ENCODE data around the gene ANGPTL8. TPM values are rescaled to one million over a fixed set of nuclear protein-coding genes. Genes with fewer than 3 reads are reported as not detected.
A peak's percentile ranks its signal among the peaks of the same experiment; 100 is the strongest.

Gene ANGPTL8
- total RNA-seq, 1 donor from 2014 or later, result not detected

- Mint-ChIP-seq H3K27me3 (ENCODE audit: unreplicated experiment) (no peaks in the 10 kb centered on the region), H3K27ac (ENCODE audit: unreplicated experiment) (no peak overlapping the region), H3K4me1 (ENCODE audit: unreplicated experiment) (peaks cover 53% of the 10 kb centered on the region), H3K9me3 (ENCODE audit: unreplicated experiment) (no peaks in the 10 kb centered on the region), H3K4me3 (ENCODE audit: unreplicated experiment) (no peak overlapping the region), H3K36me3 (ENCODE audit: unreplicated experiment) (peaks cover 4% of the 10 kb centered on the region)
- no peak for TF ChIP-seq CTCF (IDR thresholded peaks at IDR 0.05)
- DNase-seq (ENCODE audit: extremely low spot score, unreplicated experiment), result no peak
These were observed 38.5 kb upstream of the ANGPTL8 start for GRCh38 chr19:11200931-11201330.

GRCh38 chr19:11201791-11202190, 37.6 kb upstream of the ANGPTL8 start:
- Mint-ChIP-seq H3K9me3 (ENCODE audit: unreplicated experiment) (no peaks in the 10 kb centered on the region), H3K4me3 (ENCODE audit: unreplicated experiment) (no peak overlapping the region), H3K27ac (ENCODE audit: unreplicated experiment) (no peak overlapping the region), H3K27me3 (ENCODE audit: unreplicated experiment) (no peaks in the 10 kb centered on the region), H3K4me1 (ENCODE audit: unreplicated experiment) (peaks cover 49% of the 10 kb centered on the region), H3K36me3 (ENCODE audit: unreplicated experiment) (peaks cover 5% of the 10 kb centered on the region)
- TF ChIP-seq CTCF (IDR thresholded peaks at IDR 0.05), result no peak
- no peak for DNase-seq (ENCODE audit: extremely low spot score, unreplicated experiment)

- H3K4me3 Mint-ChIP-seq (ENCODE audit: unreplicated experiment), result no peak overlapping the region
- peaks cover 7% of the 10 kb centered on the region for H3K36me3 Mint-ChIP-seq (ENCODE audit: unreplicated experiment)
- no peaks in the 10 kb centered on the region for H3K9me3 Mint-ChIP-seq (ENCODE audit: unreplicated experiment)
- peak overlapping the region; percentile 95 for H3K27ac Mint-ChIP-seq (ENCODE audit: unreplicated experiment)
- DNase-seq (ENCODE audit: extremely low spot score, unreplicated experiment), result no peak
- no peaks in the 10 kb centered on the region for H3K27me3 Mint-ChIP-seq (ENCODE audit: unreplicated experiment)
- TF ChIP-seq CTCF (IDR thresholded peaks at IDR 0.05), result no peak
- H3K4me1 Mint-ChIP-seq (ENCODE audit: unreplicated experiment), result peaks cover 49% of the 10 kb centered on the region
These were observed 36.8 kb upstream of the ANGPTL8 start for GRCh38 chr19:11202488-11203193.

GRCh38 chr19:11203194-11204075, 36.0 kb upstream of the ANGPTL8 start:
- H3K36me3 Mint-ChIP-seq (ENCODE audit: unreplicated experiment), result peaks cover 7% of the 10 kb centered on the region
- H3K9me3 Mint-ChIP-seq (ENCODE audit: unreplicated experiment), result no peaks in the 10 kb centered on the region
- peak; percentile 84 for TF ChIP-seq CTCF (IDR thresholded peaks at IDR 0.05)
- H3K27me3 Mint-ChIP-seq (ENCODE audit: unreplicated experiment), result no peaks in the 10 kb centered on the region
- DNase-seq (ENCODE audit: extremely low spot score, unreplicated experiment), result peak; percentile 92
- H3K27ac Mint-ChIP-seq (ENCODE audit: unreplicated experiment), result peak overlapping the region; percentile 95
- no peak overlapping the region for H3K4me3 Mint-ChIP-seq (ENCODE audit: unreplicated experiment)
- H3K4me1 Mint-ChIP-seq (ENCODE audit: unreplicated experiment), result peaks cover 43% of the 10 kb centered on the region

GRCh38 chr19:11204076-11204602, 35.3 kb upstream of the ANGPTL8 start:
- peaks cover 37% of the 10 kb centered on the region for H3K4me1 Mint-ChIP-seq (ENCODE audit: unreplicated experiment)
- no peak for DNase-seq (ENCODE audit: extremely low spot score, unreplicated experiment)
- H3K27ac Mint-ChIP-seq (ENCODE audit: unreplicated experiment), result peak overlapping the region; percentile 95
- TF ChIP-seq CTCF (IDR thresholded peaks at IDR 0.05), result peak; percentile 27
- no peak overlapping the region for H3K4me3 Mint-ChIP-seq (ENCODE audit: unreplicated experiment)
- H3K36me3 Mint-ChIP-seq (ENCODE audit: unreplicated experiment), result peaks cover 9% of the 10 kb centered on the region
- H3K27me3 Mint-ChIP-seq (ENCODE audit: unreplicated experiment), result no peaks in the 10 kb centered on the region
- no peaks in the 10 kb centered on the region for H3K9me3 Mint-ChIP-seq (ENCODE audit: unreplicated experiment)

All from osteocyte (in vitro differentiated cells).